IMR-90 (cell line): ENCODE measurements around the gene PTGER2. TPM values are rescaled to one million over a fixed set of nuclear protein-coding genes. Genes with fewer than 3 reads are reported as not detected.
A peak's percentile ranks its signal among the peaks of the same experiment; 100 is the strongest.

Source experiments
- ATAC-seq: fragments of 200-7000 bp; cut with Tn5 transposase; 2 replicates; pipeline ENCODE4 v1.9.1; 2020; ENCODE audit warnings: low read depth, mild to moderate bottlenecking, moderate library complexity
- BruUV-seq: library from RNA; stranded (reverse); fragments of 400-500 nt; replicated peaks from 2 replicates; lab custom pipeline; 2021; lab: Mats Ljungman, UMichigan
- CTCF ChIA-PET: fragments of 300-600 bp; formaldehyde crosslinking; extraction: SDS; loops from one replicate; lab custom pipeline; 2021; ENCODE audit warnings: antibody characterized with exemption; lab: Yijun Ruan, JAX
- POLR2A ChIA-PET: fragments of 300-600 bp; sonication (Branson Sonifier 250); formaldehyde crosslinking; loops from one replicate; lab custom pipeline; 2022; ENCODE audit warnings: antibody characterized with exemption; ENCODE audit not compliant: unreplicated experiment; lab: Charles Lee
- DNase-seq: peaks from one replicate; pipeline ENCODE4 v3.0.0; 2013
- H2AFZ ChIP-seq: replicated peaks from 2 replicates; pipeline ENCODE3; 2013; ENCODE audit warnings: low read length, mild to moderate bottlenecking; ENCODE audit not compliant: poor library complexity
- H2AK5ac ChIP-seq: 2 replicates; pipeline ENCODE4 v1.6.1; 2013; ENCODE audit warnings: low read depth, low read length, inconsistent platforms
- H2AK9ac ChIP-seq: replicated peaks from 2 replicates; pipeline ENCODE3; 2013; ENCODE audit warnings: mild to moderate bottlenecking, low read depth, low read length, moderate library complexity; ENCODE audit not compliant: poor library complexity
- H2BK120ac ChIP-seq: 2 replicates; pipeline ENCODE4 v1.6.1; 2013; ENCODE audit warnings: low read depth, low read length, inconsistent platforms
- H2BK15ac ChIP-seq: 3 replicates; pipeline ENCODE4 v1.6.1; 2013; ENCODE audit warnings: low read depth, low read length, inconsistent platforms
- H2BK20ac ChIP-seq: 2 replicates; pipeline ENCODE4 v1.6.1; 2013; ENCODE audit warnings: low read depth, mild to moderate bottlenecking, inconsistent platforms, low read length, moderate library complexity
- H2BK5ac ChIP-seq: 2 replicates; pipeline ENCODE4 v1.6.1; 2013; ENCODE audit warnings: mild to moderate bottlenecking, low read depth, low read length, inconsistent platforms; ENCODE audit not compliant: poor library complexity, severe bottlenecking
- H3K14ac ChIP-seq: replicated peaks from 2 replicates; pipeline ENCODE4 v1.6.1; 2013; ENCODE audit warnings: low read depth, low read length, inconsistent platforms
- H3K18ac ChIP-seq: 2 replicates; pipeline ENCODE4 v1.6.1; 2013; ENCODE audit warnings: low read depth, low read length, control low read depth
- H3K23ac ChIP-seq: 2 replicates; pipeline ENCODE4 v1.6.1; 2013; ENCODE audit warnings: low read depth, low read length, inconsistent platforms
- H3K27ac ChIP-seq: 2 replicates; pipeline ENCODE4 v1.5.1; 2013; ENCODE audit warnings: mild to moderate bottlenecking, control low read depth, low read length; ENCODE audit not compliant: insufficient read depth
- H3K27me3 ChIP-seq: 2 replicates; pipeline ENCODE4 v1.6.1; 2013; ENCODE audit warnings: low read length; ENCODE audit not compliant: control insufficient read depth, insufficient read depth
- H3K36me3 ChIP-seq: 2 replicates; pipeline ENCODE4 v1.6.1; 2013; ENCODE audit warnings: low read length, mixed read lengths; ENCODE audit not compliant: control insufficient read depth, insufficient read depth
- H3K4ac ChIP-seq: 2 replicates; pipeline ENCODE4 v1.6.1; 2013; ENCODE audit warnings: low read depth, low read length, inconsistent platforms
- H3K4me1 ChIP-seq: 2 replicates; pipeline ENCODE4 v1.6.1; 2013; ENCODE audit warnings: low read length, mixed read lengths; ENCODE audit not compliant: control insufficient read depth, insufficient read depth
- H3K4me2 ChIP-seq: 2 replicates; pipeline ENCODE4 v1.6.1; 2013; ENCODE audit warnings: low read depth, mild to moderate bottlenecking, control low read depth, low read length, moderate library complexity
- H3K4me3 ChIP-seq: 2 replicates; pipeline ENCODE4 v1.5.1; 2013; ENCODE audit warnings: low read depth, mild to moderate bottlenecking, control low read depth, low read length, moderate library complexity; ENCODE audit not compliant: insufficient read depth
- H3K56ac ChIP-seq: 2 replicates; pipeline ENCODE4 v1.6.1; 2013; ENCODE audit warnings: low read length, inconsistent platforms; ENCODE audit not compliant: insufficient read depth; ENCODE audit errors: extremely low read depth
- H3K79me1 ChIP-seq, 2 experiments: 2 replicates each; pipeline ENCODE4 v1.6.1; 2013; ENCODE audit warnings: low read length in 2 of 2, inconsistent platforms in 1 of 2, low read depth in 1 of 2
- H3K9ac ChIP-seq: 2 replicates; pipeline ENCODE4 v1.6.1; 2013; ENCODE audit warnings: low read depth, low read length, control low read depth
- H3K9me1 ChIP-seq: 2 replicates; pipeline ENCODE4 v1.6.1; 2013; ENCODE audit warnings: low read length, inconsistent platforms; ENCODE audit not compliant: insufficient read depth
- H3K9me3 ChIP-seq: 2 replicates; pipeline ENCODE4 v1.6.1; 2013; ENCODE audit warnings: low read length; ENCODE audit not compliant: control insufficient read depth, insufficient read depth
- H4K20me1 ChIP-seq: 2 replicates; pipeline ENCODE4 v1.6.1; 2013; ENCODE audit warnings: low read length, inconsistent platforms; ENCODE audit not compliant: insufficient read depth
- H4K5ac ChIP-seq: 2 replicates; pipeline ENCODE4 v1.6.1; 2013; ENCODE audit warnings: mild to moderate bottlenecking, low read depth, low read length, control low read depth
- H4K8ac ChIP-seq, 2 experiments: 2 replicates each; pipeline ENCODE4 v1.6.1; 2013; ENCODE audit warnings: low read depth in 2 of 2, low read length in 2 of 2, control low read depth in 1 of 2, inconsistent platforms in 1 of 2
- H4K91ac ChIP-seq: 2 replicates; pipeline ENCODE4 v1.6.1; 2013; ENCODE audit warnings: low read depth, low read length, inconsistent platforms; ENCODE audit not compliant: insufficient read depth
- BHLHE40 ChIP-seq: fragments of 150-350 bp; IDR thresholded peaks from 2 replicates; pipeline ENCODE4 v1.6.1; 2016; ENCODE audit warnings: mild to moderate bottlenecking, low read depth, low read length
- CHD1 ChIP-seq: IDR thresholded peaks from 2 replicates; pipeline ENCODE4 v1.6.1; 2012; ENCODE audit warnings: low read depth, low read length, improper control_type of control experiment
- CTCF ChIP-seq: conservative IDR thresholded peaks from 2 replicates; pipeline ENCODE4 v1.5.1; 2012; ENCODE audit warnings: mild to moderate bottlenecking, low read depth, low read length, improper control_type of control experiment
- FOS ChIP-seq: fragments of 150-350 bp; IDR thresholded peaks from 2 replicates; pipeline ENCODE4 v1.6.1; 2016; ENCODE audit warnings: low read depth, low read length
- MAFK ChIP-seq: IDR thresholded peaks from 2 replicates; pipeline ENCODE4 v1.6.1; 2012; ENCODE audit warnings: low read depth, low read length, improper control_type of control experiment
- MAZ ChIP-seq: IDR thresholded peaks from 2 replicates; pipeline ENCODE4 v1.6.1; 2012; ENCODE audit warnings: low read depth, mild to moderate bottlenecking, low read length, improper control_type of control experiment, moderate library complexity, borderline replicate concordance
- MXI1 ChIP-seq: IDR thresholded peaks from 2 replicates; pipeline ENCODE4 v1.6.1; 2012; ENCODE audit warnings: low read depth, mild to moderate bottlenecking, low read length, moderate library complexity, borderline replicate concordance
- RAD21 ChIP-seq: IDR thresholded peaks from 2 replicates; pipeline ENCODE4 v1.6.1; 2012; ENCODE audit warnings: low read length, improper control_type of control experiment
- RCOR1 ChIP-seq: IDR thresholded peaks from 2 replicates; pipeline ENCODE4 v1.6.1; 2012; ENCODE audit warnings: mild to moderate bottlenecking, low read length, improper control_type of control experiment; ENCODE audit not compliant: insufficient replicate concordance
- WGBS, 2 experiments: methylation state at CpG; one replicate each; pipeline versions ENCODE4 v1.1.5 to v1.1.7; 2013; ENCODE audit warnings: missing lambda C conversion rate in 2 of 2; ENCODE audit not compliant: insufficient read length in 1 of 2; ENCODE audit errors: extremely low coverage in 2 of 2; 5-methylcytosine and 5-hydroxymethylcytosine counted together
- dilution Hi-C: fragments of 300-500 bp; cut with HindIII; formaldehyde crosslinking; loops from one replicate; pipeline ENCODE4 v1.14.3; 2018; ENCODE audit warnings: low sequenced_read_pairs; ENCODE audit not compliant: unreplicated experiment
- in situ Hi-C: fragments of 300-500 bp; cut with MboI; formaldehyde crosslinking; loops from 3 replicates; pipeline ENCODE4 v1.14.3; 2019; ENCODE audit warnings: low sequenced_read_pairs, inconsistent platforms, mixed read lengths
- intact Hi-C: fragments of 100-400 bp; cut with micrococcal nuclease; formaldehyde crosslinking; loops from 2 replicates; pipeline ENCODE4 v1.10.0; 2022
- polyA plus RNA-seq, 3 experiments: library from polyadenylated mRNA; depleted of rRNA; stranded (reverse); fragments of >200 nt; gene quantifications; 2 replicates each; pipeline ENCODE4 v1.2.3, GENCODE V29; 2012; ENCODE audit warnings: low replicate concordance in 1 of 3
- total RNA-seq: library from RNA; depleted of rRNA; stranded (reverse); fragments of >200 nt; gene quantifications from 2 replicates; pipeline ENCODE4 v1.2.3, GENCODE V29; 2012

PTGER2 gene
- total and polyA plus RNA-seq, 2 of the 4 experiments (the other 2 are of a cell fraction), result 24.7 to 58.5 TPM

- ChIA-PET POLR2A (no interaction called here), CTCF (interaction anchor here (0.6 to 1.6 kb wide), 3 partner anchors 9 to 82 kb away, joined by 3 read pairs; no protein-coding TSS in a partner anchor)
- peak overlapping the region in 1 of 2 experiments; percentile 41; a peak in 2 of 4 replicates for H4K8ac ChIP-seq
- peak overlapping the region; percentile 47 for H3K14ac ChIP-seq
- dilution Hi-C loops (no loop called here), in situ Hi-C loops (loop anchor here (25.0 kb wide), 1 partner anchor 369 kb away; the partner anchor contains the start of gene ERO1A), intact Hi-C loops (loop anchor here (5.0 kb wide), 3 partner anchors 84 to 234 kb away; partner anchors contain the start of genes GPR137C and TXNDC16)
- H3K9me3 ChIP-seq, result peaks cover 3% of the 10 kb centered on the region; the same call in 1 of the 2 replicates
- no CpG with 5 or more reads among the region's 2 CpGs for WGBS, 2 experiments
- H2AK5ac ChIP-seq, result 0 out of 2 replicates have a peak overlapping the region, but pooled peaks have one; percentile 33
- peaks cover 10% of the 10 kb centered on the region for H3K9me1 ChIP-seq
- peak overlapping the region; percentile 60; the same call in 1 of the 2 replicates for H4K91ac ChIP-seq
- H4K20me1 ChIP-seq, result peaks cover 8% of the 10 kb centered on the region
- peak overlapping the region; percentile 79; the same call in 1 of the 2 replicates for H3K27ac ChIP-seq
- H2AFZ ChIP-seq, result no peak overlapping the region
- BruUV-seq, result no TSS peak
- H3K4me3 ChIP-seq, result peak overlapping the region; percentile 90
- H2BK5ac ChIP-seq, result peak overlapping the region; percentile 87
- DNase-seq (no peak), ATAC-seq (no peak)
- no peaks in the 10 kb centered on the region for H3K27me3 ChIP-seq
- H3K4ac ChIP-seq, result peak overlapping the region; percentile 73; the same call in 1 of the 2 replicates
- no peak overlapping the region for H2AK9ac ChIP-seq
- peak overlapping the region; percentile 60 for H2BK20ac ChIP-seq
- TF ChIP-seq BHLHE40 (no peak), MAZ (no peak), FOS (no peak), CHD1 (no peak), RCOR1 (no peak), RAD21 (no peak), CTCF (no peak), MAFK (no peak), MXI1 (no peak)
- peak overlapping the region; percentile 20; the same call in 1 of the 2 replicates for H4K5ac ChIP-seq
- peak overlapping the region; percentile 51; the same call in 1 of the 3 replicates for H2BK15ac ChIP-seq
- peak overlapping the region; percentile 98 for H3K4me2 ChIP-seq
- H3K36me3 ChIP-seq, result peaks cover 14% of the 10 kb centered on the region
- peaks cover 12 to 78% of the 10 kb centered on the region in 2 experiments for H3K79me1 ChIP-seq
- peak overlapping the region; percentile 71; the same call in 1 of the 2 replicates for H3K18ac ChIP-seq
- H2BK120ac ChIP-seq, result peak overlapping the region; percentile 68
- peak overlapping the region; percentile 100 for H3K9ac ChIP-seq
- 0 out of 2 replicates have a peak overlapping the region, but pooled peaks have one; percentile 32 for H3K56ac ChIP-seq
- H3K23ac ChIP-seq, result peak overlapping the region; percentile 79
- peaks cover 5% of the 10 kb centered on the region for H3K4me1 ChIP-seq
Measured at GRCh38 chr14:52318062-52318461, 4.0 kb downstream of the PTGER2 start.
